ENCODE results near the gene AGAP3. TPM values are rescaled to one million over a fixed set of nuclear protein-coding genes. Genes with fewer than 3 reads are reported as not detected.

AGAP3 gene
- total and polyA plus RNA-seq, 12 donors = 40.2 to 93.4 (median 50.3) TPM

GRCh38 chr7:151173386-151174245, 87.3 kb downstream of the AGAP3 start:
- Histone ChIP-seq H3K27me3 (peaks cover 0 to 67% (median 37%) of the 10 kb centered on the region in 7 donors), H3K9me3 (no peaks in the 10 kb centered on the region), H3K36me3 (no peaks in the 10 kb centered on the region), H3K4me1 (peaks cover 0 to 12% (median 0%) of the 10 kb centered on the region in 9 donors), H3K27ac (no peak overlapping the region), H3K4me3 (no peak overlapping the region)
- TF ChIP-seq, protein P1, sequence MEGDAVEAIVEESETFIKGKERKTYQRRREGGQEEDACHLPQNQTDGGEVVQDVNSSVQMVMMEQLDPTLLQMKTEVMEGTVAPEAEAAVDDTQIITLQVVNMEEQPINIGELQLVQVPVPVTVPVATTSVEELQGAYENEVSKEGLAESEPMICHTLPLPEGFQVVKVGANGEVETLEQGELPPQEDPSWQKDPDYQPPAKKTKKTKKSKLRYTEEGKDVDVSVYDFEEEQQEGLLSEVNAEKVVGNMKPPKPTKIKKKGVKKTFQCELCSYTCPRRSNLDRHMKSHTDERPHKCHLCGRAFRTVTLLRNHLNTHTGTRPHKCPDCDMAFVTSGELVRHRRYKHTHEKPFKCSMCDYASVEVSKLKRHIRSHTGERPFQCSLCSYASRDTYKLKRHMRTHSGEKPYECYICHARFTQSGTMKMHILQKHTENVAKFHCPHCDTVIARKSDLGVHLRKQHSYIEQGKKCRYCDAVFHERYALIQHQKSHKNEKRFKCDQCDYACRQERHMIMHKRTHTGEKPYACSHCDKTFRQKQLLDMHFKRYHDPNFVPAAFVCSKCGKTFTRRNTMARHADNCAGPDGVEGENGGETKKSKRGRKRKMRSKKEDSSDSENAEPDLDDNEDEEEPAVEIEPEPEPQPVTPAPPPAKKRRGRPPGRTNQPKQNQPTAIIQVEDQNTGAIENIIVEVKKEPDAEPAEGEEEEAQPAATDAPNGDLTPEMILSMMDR (IDR thresholded peaks at IDR 0.05) = no peak
- DNase-seq (no peak), ATAC-seq (peak in 1 of 8 donors; percentile 18)
- WGBS, 2 donors = 85 to 88% methylated on average over 43 of the region's 43 CpGs
- intact Hi-C loops (cut with DNase I) = loop anchor here in 9 of 10 donors (2.0 to 10.0 kb wide), 6 partner anchors 46 to 131 kb away; no protein-coding TSS in a partner anchor

GRCh38 chr7:151174246-151175046, 88.2 kb downstream of the AGAP3 start:
- Histone ChIP-seq H3K4me1 (peaks cover 0 to 10% (median 0%) of the 10 kb centered on the region in 9 donors), H3K4me3 (no peak overlapping the region), H3K27me3 (peaks cover 0 to 59% (median 29%) of the 10 kb centered on the region in 7 donors), H3K36me3 (no peaks in the 10 kb centered on the region), H3K9me3 (no peaks in the 10 kb centered on the region), H3K27ac (no peak overlapping the region)
- TF ChIP-seq, protein P1 (IDR thresholded peaks at IDR 0.05) = no peak
- ATAC-seq (peak in 6 of 8 donors; percentile 25 to 53 (median 44)), DNase-seq (peak; percentile 37 to 56)
- intact Hi-C loops (cut with DNase I) = loop anchor here in 8 of 10 donors (5.0 to 10.0 kb wide), 5 partner anchors 47 to 130 kb away; no protein-coding TSS in a partner anchor
- WGBS, 2 donors = 58 to 62% methylated on average over 72 to 77 of the region's 77 CpGs

DNA sequence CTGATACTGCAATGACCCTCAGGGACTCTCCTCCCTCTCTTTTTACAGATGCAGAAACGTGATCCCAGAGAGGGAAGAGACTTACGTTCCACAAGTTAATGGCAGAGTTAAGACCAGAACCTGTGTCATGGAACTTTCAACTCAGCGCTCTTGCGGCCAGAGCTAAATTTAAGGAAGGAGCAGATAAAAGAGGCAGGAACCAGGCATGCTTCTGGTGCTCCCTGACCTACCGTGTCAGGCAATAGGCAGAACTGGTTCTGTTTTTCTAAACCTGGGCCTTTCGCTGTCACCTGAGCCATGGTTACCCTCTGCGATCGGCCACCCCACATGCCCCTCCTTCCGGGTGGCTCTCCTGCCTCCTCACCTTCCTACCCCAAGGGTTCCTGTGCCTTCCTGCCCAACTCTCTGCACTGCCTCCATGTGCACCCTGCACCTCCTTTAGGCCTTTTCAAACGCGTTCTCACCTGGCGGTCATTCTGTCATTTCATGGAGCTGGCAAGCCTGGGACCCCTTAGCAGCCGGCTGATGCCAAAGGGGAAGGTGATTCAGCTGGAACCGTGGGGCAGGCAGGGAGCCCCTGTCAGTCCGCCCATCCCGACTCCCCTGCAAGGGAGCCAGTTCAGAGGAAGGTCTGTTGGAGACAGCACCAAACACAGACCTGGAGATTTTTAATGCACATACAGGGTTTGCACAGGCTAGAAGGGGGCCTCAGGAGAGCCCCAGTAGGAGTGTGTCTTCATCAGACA, 88.9 kb downstream of the AGAP3 start:
- H3K4me3 ChIP-seq = no peak overlapping the region
- TF ChIP-seq, protein P1 (IDR thresholded peaks at IDR 0.05) = no peak
- ATAC-seq = no peak
- peaks cover 0 to 5% (median 0%) of the 10 kb centered on the region in 9 donors for H3K36me3 ChIP-seq
- WGBS, 2 donors = 78 to 80% methylated on average over 16 of the region's 16 CpGs
- H3K9me3 ChIP-seq = no peaks in the 10 kb centered on the region
- intact Hi-C loops (cut with DNase I) = loop anchor here in 2 of 10 donors (5.0 to 10.0 kb wide), 2 partner anchors 67 to 130 kb away; no protein-coding TSS in a partner anchor
- H3K27me3 ChIP-seq = peaks cover 0 to 51% (median 28%) of the 10 kb centered on the region in 7 donors
- DNase-seq = no peak
- peaks cover 0 to 10% (median 0%) of the 10 kb centered on the region in 9 donors for H3K4me1 ChIP-seq
- no peak overlapping the region for H3K27ac ChIP-seq

Data from heart right ventricle (tissue), 16 donors.